GM19397 (cell line): Measurements from ENCODE around the gene RALGDS.

Source experiments
- ATAC-seq: cut with Tn5 transposase; IDR thresholded peaks from one replicate; pipeline ENCODE4 v1.9.1; 2021; ENCODE audit warnings: mild to moderate bottlenecking, moderate library complexity; ENCODE audit not compliant: unreplicated experiment

Gene RALGDS

DNA sequence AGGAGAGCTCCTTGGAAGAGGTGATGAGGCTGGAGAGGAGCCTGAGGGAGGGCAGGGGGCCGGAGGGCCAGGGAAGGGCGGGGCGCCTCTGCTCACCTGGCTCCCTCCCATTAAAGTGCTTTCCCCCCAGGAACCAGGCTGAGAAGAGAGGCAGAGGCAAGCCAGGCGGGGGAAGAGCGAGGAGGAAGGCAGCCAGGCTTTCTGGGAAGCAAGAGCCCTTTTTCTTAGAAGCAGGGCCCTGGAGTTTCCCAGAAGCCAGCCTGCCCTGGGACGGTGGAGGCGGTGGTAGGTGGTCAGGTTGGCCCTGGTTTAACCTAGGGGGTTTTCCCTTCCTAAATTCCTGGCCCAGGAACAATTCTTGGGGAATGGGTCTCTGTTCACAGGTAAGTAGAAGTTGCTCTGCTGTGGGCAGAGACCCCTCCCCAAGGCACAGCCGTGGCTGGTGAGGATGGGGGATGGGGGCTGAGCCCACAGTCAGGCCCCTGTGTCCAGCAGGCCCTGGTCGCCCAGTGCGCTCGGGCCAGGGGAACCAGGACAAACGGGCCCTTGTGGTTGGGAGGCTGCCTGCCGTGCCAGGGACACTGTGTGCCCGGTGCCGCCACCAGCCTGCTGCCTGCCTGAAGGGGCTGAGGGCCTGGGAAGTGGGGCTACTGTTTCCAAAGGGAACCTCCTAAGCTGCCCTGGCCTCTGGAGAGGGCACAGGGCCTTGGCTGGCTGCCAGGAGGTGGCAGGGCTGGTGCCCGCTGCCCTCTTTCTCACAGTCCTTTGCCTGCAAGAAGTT, 16.6 kb upstream of the RALGDS start:
- no peak for ATAC-seq

DNA sequence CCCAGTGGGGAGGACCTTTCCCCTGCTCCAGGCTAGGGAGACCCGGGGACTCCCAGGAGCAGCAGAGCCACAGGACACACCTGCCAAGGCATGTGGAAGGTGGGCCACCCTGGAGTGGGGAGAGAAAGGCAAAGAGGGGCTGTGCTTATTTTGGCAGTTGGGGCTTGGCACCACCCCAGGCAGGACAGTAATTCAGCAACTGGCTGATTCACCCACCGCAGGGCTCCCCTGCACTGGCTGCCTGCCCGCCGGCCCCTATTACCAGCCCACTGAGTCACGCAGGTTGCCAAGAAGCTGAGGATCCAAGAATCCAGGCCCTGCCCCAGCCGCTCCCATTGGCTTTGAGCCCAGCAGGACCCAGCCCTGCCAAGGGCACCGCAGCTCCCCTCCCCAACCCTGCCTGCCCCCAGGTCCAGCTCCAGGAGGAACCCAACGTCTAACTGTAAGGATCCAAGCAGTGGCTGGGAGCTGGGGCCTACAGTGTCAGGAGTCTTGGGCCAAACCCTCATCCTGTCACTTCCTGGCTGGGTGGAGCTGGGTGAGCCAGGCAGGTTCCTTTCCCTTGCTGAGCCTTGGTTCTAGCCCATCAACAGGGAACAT, 14.2 kb upstream of the RALGDS start:
- no peak for ATAC-seq

DNA sequence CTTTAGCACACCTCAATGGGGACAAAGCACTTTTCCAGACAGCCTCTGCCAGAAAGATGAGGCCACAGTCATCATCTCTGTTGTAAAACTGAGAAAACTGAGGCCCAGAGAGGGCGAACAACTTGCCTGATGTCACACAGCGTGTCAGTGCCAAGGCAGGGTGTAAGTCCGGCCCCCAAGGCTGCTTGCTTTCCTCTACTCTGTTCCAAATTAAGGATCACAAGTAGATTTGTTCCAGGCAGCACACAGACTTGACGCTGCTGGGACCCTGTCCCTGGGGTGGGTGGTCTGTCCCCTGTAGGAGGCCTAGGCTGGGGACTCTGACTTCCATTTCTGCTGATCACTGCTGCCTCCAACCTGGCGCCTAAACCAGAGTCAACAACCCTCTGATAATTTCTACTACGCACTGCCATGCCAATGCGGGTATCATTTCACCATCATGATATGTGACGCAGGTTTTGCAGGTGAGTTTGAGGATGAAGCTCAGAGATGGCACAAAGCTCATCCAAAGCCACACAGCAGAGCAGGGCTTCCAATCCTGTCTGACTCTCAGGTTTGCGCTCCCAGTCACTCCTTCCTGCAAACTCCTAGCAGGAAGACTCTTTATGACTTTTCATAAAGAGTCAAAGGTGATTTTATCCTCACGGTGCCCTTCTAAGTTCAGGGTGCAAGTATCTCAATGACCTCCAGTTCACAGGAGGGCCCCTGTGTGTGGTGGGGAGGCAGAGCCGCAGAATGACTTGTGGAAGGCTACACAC, 13.5 kb upstream of the RALGDS start:
- no peak for ATAC-seq

DNA sequence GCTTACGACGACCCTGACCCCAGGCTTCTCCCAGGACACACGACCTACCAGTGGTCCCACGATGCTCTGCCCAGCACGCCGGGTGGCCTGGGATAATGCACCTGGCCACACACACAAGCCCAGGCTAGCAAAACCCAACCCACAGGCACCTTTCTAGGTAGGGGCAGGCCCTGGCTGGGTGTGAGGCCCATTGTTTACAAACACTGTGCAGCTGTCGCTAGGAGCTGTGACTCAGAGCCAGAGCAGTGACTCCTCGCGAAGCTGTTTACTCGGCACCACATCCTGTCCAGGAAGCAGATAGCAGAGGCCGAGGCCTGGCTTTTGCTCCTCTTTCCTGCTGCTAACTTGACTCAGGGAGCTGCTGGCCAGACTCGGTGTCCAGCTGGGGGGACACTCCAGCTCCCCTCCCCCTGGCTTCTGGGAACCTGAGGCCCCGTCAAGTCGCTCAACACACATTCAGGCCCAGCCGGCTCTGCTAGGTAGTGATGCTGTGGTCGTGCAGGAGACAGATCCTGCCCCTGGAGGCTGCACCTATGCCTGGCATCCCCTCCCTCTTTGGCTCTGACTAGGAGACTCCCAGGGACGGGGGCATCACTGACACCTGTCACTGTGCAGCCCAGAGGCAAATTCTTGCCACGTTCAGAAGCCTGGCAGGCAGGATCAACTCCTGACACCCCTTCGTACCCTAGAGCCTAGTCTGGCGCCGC, 12.8 kb upstream of the RALGDS start:
- ATAC-seq, result peak; percentile 69

DNA sequence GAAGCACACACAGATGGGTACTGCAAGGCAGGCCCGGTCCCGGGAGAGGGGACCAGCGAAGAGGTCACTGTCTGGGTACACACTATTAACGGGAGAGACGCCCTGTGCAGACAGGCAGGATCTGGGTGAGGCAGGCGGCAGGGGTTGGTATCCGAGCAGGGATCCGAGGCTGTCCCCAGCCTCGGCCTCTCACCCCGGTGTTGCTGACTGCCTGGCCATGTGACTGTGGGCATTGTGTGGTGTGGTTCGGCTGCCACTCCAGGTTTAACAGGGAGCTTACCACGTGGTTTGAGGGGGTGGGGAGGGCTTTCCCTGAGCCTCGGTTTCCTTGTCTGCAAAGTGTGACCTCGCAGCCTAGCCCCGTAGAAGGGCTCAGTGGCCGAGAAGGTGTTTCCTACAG, 11.1 kb upstream of the RALGDS start:
- ATAC-seq, result no peak

DNA sequence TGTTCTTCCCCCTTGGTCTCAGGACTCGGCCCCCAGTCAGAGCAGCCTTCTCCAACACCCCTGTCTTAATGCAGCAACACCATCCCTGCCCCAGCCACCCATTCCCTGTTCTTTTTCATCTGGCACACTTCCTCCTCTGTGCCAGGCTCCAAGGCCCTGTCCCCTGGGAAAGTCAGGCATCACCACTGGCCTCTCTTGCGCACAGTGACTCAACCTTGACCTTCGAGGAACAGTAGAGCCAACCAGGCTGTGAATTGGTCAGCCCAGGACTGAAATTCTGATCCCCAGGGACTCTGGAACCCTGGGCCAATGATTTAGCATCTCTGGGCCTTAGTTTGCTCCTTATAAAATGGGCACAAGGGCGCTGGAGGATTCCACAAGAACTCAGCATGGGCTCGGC, 10.5 kb upstream of the RALGDS start:
- ATAC-seq, result no peak

DNA sequence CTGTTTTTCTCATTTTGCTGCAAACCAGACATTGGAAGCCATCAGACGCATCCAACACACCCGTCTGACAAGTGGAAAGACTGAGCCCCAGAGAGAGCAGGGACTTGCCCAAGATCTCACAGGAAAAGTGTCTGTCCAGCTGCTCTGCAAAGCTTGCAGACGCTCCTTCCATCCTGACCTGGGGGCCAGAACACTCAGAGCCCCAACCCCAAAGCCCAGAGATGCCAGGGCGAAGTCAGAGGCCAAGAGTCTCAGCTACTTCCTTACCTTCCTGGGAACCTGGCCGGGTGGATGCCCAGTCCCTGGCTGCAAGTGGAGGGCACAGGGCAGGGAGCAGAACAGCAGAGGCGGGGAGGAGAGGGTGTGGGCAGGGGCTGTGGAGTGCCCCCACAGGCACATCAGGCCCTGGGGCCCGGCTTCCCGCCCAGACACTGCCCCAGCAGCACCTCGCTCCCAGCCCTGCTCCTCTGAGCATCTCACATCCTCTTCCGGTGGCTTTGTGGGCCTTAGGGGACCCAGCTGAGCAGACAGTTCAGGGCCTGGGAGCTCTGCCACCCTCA, 9.7 kb upstream of the RALGDS start:
- peak; percentile 39 for ATAC-seq

DNA sequence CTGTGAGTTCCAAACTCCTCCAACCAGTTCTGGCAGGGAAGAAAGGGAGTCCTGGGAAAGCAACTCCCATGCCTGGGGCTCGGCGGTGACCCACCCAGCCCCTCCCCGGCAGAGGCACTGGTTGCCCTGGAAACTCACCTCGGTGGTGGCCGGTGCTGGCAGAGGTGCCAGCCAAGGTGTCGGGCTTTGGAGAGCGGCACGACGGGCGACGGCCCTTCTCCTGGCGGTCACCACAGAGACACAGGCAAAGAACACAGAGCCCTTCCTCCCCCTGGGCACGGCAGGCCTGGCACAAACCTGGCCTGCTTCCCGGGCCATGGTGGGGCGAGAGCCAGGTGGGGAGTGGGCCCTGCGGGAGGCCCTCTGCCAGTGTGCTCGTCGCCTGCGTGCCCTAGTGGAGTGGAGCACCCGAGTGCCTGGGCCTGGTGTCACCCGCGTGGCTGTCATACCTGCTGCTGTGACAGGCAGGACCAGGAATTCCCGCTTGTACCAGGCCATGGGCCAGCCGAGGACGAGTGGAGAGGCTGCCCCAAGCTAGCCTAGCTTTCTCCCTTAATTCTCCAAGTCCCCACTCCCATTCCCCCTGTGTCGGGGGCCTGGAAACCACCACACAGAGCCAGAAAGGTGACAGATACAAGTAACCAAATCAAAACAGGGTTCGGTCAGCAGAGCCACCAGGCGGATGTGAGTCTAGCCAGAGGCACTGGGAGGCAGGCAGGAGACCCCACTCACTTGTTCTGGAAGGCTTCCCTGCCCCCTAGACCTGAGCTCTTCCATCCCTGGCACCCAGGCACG, 8.2 kb upstream of the RALGDS start:
- ATAC-seq, result no peak

DNA sequence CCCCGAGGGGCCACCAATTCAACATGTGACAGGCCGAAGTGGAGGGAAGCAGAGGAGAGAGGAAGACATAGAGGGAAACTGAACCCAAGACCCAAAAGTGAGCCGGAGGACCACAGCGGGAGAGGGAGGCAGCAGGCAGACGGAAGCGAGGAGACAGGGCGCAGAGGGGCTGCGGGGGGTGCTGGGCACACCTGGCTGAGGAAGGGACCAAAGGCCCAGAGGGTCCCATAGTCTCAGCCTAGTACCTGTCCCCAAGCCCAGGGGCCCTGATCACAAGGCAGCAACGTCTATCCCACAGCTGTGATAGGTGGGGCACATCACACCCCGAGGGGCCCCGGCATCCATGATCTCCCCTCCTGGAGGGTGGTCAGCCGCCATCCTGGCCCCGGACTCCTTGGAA, 7.1 kb upstream of the RALGDS start:
- no peak for ATAC-seq

DNA sequence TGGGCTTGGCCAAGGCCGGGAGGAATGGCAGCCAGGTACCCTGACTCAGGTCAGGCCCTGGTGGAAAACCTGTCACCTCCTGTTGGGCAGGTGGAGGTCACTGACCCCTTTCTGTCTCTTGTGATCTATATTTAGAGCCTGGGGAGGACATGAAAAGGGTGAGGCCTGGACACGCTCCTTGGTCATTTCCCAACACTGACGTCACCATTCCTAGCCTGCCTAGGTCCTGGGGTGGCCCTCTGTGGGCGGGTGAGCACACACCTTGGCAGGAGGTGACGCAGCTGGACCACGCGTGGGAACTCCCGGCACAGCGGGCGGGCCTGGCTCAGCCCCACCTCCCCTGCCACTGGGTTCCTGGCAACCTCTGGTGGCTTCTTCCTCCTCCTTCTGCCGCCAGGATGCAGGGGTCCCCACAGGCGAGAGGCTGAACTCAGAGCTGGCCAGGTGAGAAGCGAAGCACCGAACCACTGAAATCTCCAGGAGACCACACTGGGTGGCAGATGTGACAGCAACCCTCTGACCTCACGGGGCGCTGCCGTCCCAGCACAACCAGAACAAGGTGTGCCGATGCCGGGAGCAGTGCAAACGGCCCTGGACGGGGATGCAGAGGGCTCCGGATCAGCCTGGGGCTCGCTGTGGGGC, 6.4 kb upstream of the RALGDS start:
- no peak for ATAC-seq

DNA sequence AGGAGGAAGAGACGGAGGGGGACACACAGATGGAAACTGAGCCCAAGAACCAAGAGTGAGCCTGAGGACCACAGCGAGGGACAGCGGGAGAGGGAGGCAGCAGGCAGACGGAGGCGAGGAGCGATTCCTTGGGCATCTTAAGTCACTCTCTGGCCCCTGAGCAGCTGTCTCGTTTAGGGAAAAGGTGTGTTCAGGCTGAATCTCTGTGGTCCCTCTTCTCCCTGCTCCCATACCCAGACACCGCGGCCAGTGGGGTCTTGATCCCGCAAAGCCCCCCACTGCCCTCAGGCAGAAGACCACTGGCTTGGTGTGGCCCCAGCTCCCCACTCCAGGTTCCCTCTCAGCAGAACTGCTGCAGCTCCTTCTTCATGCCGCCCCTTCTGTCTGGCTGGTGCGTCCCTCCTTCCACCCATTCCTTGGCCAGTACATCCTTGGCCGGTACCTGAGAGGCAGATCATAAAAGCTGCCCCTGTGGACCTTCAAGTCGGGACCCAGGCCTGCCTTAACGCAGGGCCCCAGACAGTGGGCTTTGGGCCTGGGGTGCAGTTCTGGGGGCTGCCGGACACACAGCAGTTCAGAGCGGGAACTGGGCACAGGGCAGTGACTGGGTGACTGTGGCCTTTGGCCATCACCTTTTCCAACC, 5.8 kb upstream of the RALGDS start:
- ATAC-seq, result no peak

DNA sequence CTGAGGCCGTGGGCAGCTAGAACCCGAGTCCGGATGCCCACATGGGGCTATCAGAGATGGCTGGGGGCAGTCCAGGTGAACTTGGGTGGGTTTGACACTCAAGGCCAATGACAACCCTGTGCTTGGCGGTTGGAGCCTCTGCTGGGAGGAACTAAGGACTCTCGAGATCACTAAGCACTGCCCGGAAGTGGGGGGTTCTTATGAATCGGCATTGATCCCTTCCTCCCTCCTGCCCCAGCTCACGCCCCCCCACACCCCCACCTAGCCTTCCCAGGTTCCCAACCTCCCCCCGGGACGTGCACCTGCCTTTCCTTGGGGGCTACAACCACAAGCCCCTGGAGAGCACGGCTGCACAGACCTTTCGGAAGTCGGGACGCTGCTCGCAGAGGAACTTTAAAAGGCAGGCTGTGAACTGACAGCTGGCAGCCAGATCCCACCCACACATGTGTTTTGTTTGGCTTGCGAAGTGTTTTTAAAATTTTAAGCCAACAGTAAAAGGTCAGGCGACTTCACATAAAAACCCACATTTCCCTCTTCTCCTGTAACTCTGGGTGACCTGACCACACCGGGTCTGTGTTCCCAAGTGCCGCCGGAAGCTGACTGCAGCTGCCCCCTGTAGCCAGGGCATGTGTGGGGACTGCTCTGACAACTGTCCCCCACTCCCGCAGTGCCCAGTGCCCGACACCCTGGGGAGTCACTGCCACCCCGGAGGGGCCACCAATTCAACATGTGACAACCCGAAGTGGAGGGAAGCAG, 5.1 kb upstream of the RALGDS start:
- no peak for ATAC-seq

DNA sequence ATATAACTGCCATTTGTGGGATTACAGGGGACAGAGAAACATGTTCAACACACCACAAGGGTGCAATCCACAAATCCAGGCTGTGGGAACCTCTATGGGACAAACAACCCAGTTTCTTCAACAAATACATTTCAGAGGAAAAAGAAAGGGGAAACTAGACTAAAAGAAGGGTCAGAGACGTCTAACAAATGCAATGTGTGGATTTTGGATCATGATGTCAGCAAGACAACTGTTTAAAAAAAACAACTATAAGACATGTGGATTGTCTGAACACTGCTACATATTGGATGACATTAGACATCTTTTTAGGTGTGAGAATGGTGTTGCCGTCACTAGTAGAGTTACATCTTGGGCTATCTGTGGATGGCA, 3.9 kb upstream of the RALGDS start:
- ATAC-seq, result no peak

DNA sequence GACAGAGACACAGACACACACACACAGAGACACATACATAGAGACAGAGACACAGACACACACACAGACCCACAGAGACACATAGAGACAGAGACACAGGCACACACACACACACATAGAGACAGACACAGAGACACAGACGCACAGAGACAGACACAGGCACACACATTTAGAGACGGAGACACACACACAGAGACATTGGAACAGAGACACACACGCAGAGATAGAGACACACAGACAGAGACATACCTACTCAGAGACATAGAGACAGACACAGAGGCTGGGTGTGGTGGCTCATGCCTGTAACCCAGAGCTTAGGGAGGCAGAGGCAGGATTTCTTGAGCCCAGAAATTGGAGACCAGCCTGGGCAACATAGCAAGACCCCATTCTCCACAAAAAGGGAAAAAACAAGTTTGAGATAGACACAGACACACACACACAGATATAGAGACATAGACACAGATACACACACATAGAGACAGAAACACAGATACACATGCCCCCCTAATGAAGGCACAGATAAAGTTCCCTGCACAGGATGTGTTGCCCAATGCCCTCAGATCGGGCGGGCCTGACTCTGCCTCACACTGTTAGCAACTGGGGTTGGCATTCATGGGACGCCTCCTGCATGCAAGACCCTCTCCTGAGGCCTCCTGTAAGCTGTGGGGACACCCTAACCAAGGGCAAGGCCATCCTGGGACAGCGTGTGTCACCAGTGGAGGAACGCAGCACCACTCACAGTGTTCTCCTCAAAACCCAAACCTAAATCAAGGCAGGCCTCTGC, 3.3 kb upstream of the RALGDS start:
- ATAC-seq, result no peak

DNA sequence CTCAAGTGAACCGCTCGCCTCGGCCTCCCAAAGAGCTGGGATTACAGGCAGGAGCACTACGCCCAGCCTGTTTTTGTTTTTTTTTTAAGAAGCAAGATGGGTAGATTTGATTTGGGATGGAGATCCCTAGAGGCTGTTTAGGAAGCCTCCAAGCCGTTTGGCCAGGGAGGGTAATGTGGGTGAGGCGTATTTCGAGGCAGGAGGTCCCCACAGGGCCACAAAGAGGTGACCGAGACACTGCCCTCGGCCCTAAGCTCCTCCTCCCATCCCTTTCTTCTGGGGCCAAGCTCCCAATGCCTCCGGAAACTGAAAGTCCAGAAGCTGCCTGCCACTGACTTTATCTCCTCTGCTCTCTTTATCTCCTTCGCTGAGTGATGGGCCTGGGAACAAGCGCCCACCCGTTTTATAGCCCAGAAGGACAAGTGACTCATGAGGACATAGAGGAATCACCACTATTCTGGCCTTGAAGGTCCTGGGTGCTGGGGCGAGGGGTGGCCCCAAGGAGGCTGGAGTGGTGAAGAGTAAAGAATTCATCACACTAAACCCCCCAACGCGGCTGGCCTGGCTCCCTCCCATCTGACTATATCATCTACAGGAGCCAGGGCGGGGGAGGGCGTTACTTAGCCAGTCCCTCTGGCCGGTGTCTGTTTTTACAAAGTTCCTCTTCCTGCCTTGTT, 2.0 kb upstream of the RALGDS start:
- no peak for ATAC-seq

DNA sequence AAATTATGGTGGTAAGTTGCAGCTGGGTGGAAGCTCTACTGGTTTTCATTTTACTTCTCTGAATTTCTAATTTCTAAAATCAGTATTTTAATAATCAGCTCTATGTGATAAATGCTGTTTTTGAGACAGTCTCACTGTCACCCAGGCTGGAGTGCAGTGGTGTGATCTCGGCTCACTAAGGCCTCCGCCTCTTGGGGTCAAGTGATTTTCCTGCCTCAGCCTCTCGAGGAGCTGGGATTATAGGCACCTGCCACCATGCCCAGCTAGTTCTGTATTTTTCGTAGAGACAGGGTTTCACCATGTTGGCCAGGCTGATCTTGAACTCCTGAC, 1.5 kb upstream of the RALGDS start:
- no peak for ATAC-seq

DNA sequence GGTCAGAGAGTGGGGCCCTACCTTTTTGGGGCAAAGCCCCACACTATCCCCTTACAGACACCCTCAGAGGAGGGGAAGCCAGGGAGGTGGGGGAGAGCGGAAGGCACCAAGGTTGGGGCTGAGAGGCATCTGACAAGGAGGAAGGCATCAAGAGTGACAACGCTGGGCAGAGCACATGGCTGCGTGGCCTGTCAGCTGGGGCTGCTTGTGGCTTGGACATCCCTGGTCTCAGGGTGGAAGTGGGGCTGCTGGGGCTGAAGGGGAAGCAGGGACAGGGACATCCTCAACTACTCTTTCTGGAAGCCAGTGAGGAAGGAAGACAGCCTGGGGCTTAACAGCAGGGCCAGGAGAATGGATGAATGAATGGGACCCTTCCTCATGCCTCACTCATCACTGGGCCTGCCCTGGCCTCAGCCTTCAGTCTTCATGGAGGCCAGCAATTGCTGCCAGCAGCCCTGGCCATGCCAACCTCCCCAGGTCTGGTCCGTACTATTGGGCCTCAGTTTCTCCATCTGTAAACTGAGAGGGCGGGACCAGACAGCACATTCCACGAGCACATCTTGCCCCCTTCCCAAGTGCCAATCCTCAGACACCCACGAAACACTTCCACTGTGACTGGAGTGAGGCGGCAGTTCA, 993 bp upstream of the RALGDS start:
- no peak for ATAC-seq
